Right lobe of liver (tissue), 4 donors: ENCODE results near the gene ENOPH1.

Experiments
- POLR2A ChIP-seq: fragments of 450-650 bp; IDR thresholded peaks from one replicate; pipeline ENCODE4 v1.6.1; 2017; ENCODE audit warnings: antibody characterized with exemption, mild to moderate bottlenecking
- TF ChIP-seq, protein P1 (sequence below), 4 donors: fragments of 200-600 bp in 3 of 4; fragments of 450-650 bp in 1 of 4; IDR thresholded peaks; one replicate each; pipeline versions ENCODE4 v1.5.1 to v1.8.0; 2016 to 2022; ENCODE audit warnings: antibody characterized with exemption in 4 of 4, mild to moderate bottlenecking in 2 of 4
- donor health status: DM: no; HTN: no; CAD: no.
- donor health status: DM: no; HTN: no; CAD: no.
- donor health status: DM: no; HTN: yes; CAD: no.

DNA sequence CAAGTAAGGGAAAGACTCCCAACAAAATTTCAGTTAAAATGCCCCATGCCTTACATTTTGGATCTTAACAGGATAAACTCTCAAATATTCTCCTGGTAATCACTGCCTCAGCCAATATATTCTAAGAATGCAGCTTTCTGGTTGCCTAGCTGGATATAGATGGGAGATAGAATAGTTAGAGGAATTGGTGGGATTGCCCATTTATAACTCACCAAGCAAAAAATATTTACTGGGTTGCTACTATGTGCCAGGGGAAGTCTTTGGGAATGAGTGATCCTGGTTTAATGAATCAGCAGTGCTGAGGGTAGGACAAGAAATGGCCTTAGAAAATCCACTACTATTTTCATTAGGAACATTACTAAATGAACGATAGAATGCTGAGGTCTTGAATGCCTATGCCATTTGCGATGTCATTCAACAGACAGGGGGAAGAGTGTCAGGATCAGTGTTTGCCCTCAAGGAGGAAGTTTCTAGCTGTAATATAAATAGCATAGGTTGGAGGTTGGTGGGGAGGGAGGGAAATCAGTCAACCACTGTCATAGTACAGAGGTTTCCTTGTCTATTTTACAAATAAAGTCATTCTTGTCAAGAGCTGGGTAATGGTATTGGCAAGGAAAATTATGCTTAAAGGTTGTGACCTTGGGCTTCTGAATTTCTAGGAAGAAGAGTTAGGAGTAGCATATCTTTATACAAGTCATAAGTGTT, 63.5 kb downstream of the ENOPH1 start:
- TF ChIP-seq, protein P1, sequence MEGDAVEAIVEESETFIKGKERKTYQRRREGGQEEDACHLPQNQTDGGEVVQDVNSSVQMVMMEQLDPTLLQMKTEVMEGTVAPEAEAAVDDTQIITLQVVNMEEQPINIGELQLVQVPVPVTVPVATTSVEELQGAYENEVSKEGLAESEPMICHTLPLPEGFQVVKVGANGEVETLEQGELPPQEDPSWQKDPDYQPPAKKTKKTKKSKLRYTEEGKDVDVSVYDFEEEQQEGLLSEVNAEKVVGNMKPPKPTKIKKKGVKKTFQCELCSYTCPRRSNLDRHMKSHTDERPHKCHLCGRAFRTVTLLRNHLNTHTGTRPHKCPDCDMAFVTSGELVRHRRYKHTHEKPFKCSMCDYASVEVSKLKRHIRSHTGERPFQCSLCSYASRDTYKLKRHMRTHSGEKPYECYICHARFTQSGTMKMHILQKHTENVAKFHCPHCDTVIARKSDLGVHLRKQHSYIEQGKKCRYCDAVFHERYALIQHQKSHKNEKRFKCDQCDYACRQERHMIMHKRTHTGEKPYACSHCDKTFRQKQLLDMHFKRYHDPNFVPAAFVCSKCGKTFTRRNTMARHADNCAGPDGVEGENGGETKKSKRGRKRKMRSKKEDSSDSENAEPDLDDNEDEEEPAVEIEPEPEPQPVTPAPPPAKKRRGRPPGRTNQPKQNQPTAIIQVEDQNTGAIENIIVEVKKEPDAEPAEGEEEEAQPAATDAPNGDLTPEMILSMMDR (IDR thresholded peaks at IDR 0.05): no peak
- TF ChIP-seq POLR2A: no peak
